SK-N-SH (cell line): Measurements from ENCODE around the gene TEKTIP1. TPM values are rescaled to one million over a fixed set of nuclear protein-coding genes. Genes with fewer than 3 reads are reported as not detected.

Source experiments
- CTCF ChIA-PET: fragments of 300-600, 350-600 bp; formaldehyde crosslinking; extraction: SDS; loops from one replicate; lab custom pipeline; 2021; lab: Yijun Ruan, JAX
- POLR2A ChIA-PET: fragments of 350-600 bp; sonication (Branson Sonifier 250); formaldehyde crosslinking; extraction: SDS; loops from one replicate; lab custom pipeline; 2020; ENCODE audit warnings: antibody characterized with exemption, inconsistent platforms; lab: Yijun Ruan, JAX
- DNase-seq: peaks from one replicate; pipeline ENCODE4 v3.0.0; 2012
- H2AFZ ChIP-seq: fragments of 200-600 bp; sonication (generic); 2 replicates; pipeline ENCODE4 v1.8.1; 2016; ENCODE audit warnings: antibody characterized with exemption, mild to moderate bottlenecking, low read depth
- H3F3A ChIP-seq: fragments of 200-600 bp; sonication (generic); replicated peaks from 2 replicates; pipeline ENCODE3; 2016; ENCODE audit warnings: antibody characterized with exemption, mild to moderate bottlenecking; ENCODE audit not compliant: insufficient read depth
- H3K27ac ChIP-seq, 2 experiments: fragments of 200-500 bp in 1 of 2; fragments of 200-600 bp in 1 of 2; sonication (Bioruptor generic) in 1 of 2; sonication (generic), shearing (Covaris generic) in 1 of 2; 2 replicates each; pipeline versions ENCODE4 v1.5.1 to v1.6.1; 2014 to 2016; ENCODE audit warnings: low read depth in 2 of 2, inconsistent platforms in 1 of 2, low read length in 1 of 2, mild to moderate bottlenecking in 1 of 2, mixed read lengths in 1 of 2
- H3K27me3 ChIP-seq: fragments of 200-600 bp; sonication (generic), shearing (Covaris generic); 2 replicates; pipeline ENCODE4 v1.6.1; 2016; ENCODE audit warnings: mixed run types; ENCODE audit not compliant: insufficient read depth
- H3K36me3 ChIP-seq, 2 experiments: fragments of 200-500 bp in 1 of 2; fragments of 200-600 bp in 1 of 2; sonication (Bioruptor generic) in 1 of 2; sonication (generic) in 1 of 2; replicated peaks in 1 of 2; 2 replicates each; pipeline versions ENCODE3 to v1.5.1; 2014 to 2016; ENCODE audit warnings: low read length in 1 of 2, mild to moderate bottlenecking in 1 of 2; ENCODE audit not compliant: insufficient read depth in 2 of 2, control insufficient read depth in 1 of 2
- H3K4me1 ChIP-seq, 2 experiments: fragments of 200-500 bp in 1 of 2; fragments of 200-600 bp in 1 of 2; sonication (Bioruptor generic) in 1 of 2; sonication (generic), shearing (Covaris generic) in 1 of 2; 2 replicates each; pipeline versions ENCODE4 v1.5.1 to v1.6.1; 2014 to 2016; ENCODE audit warnings: low read depth in 1 of 2, low read length in 1 of 2, mixed run types in 1 of 2; ENCODE audit not compliant: insufficient read depth in 2 of 2, control insufficient read depth in 1 of 2
- H3K4me2 ChIP-seq: fragments of 200-600 bp; sonication (generic), shearing (Covaris generic); 2 replicates; pipeline ENCODE4 v1.6.1; 2017; ENCODE audit warnings: mixed run types
- H3K4me3 ChIP-seq, 2 experiments: fragments of 200-500 bp in 1 of 2; fragments of 200-600 bp in 1 of 2; sonication (Bioruptor generic) in 1 of 2; sonication (generic), shearing (Covaris generic) in 1 of 2; 2 replicates each; pipeline versions ENCODE4 v1.5.1 to v1.8.1; 2014 to 2016; ENCODE audit warnings: low read depth in 2 of 2, inconsistent platforms in 1 of 2, low read length in 1 of 2, mild to moderate bottlenecking in 1 of 2, mixed read lengths in 1 of 2, moderate library complexity in 1 of 2
- H3K79me2 ChIP-seq: fragments of 200-600 bp; sonication (generic); 2 replicates; pipeline ENCODE4 v1.8.1; 2017; ENCODE audit warnings: mild to moderate bottlenecking; ENCODE audit not compliant: insufficient read depth
- H3K9ac ChIP-seq: fragments of 200-600 bp; sonication (generic); 2 replicates; pipeline ENCODE4 v1.6.1; 2017; ENCODE audit warnings: mixed run types
- H3K9me2 ChIP-seq: fragments of 200-600 bp; sonication (generic); 2 replicates; pipeline ENCODE4 v1.6.1; 2017; ENCODE audit warnings: mixed run types
- H3K9me3 ChIP-seq: fragments of 200-600 bp; sonication (generic); 2 replicates; pipeline ENCODE4 v1.6.1; 2017; ENCODE audit warnings: mixed run types, mild to moderate bottlenecking, moderate library complexity
- H4K20me1 ChIP-seq: fragments of 200-600 bp; sonication (generic); 2 replicates; pipeline ENCODE4 v1.6.1; 2017; ENCODE audit warnings: mild to moderate bottlenecking, mixed run types; ENCODE audit not compliant: insufficient read depth
- CTCF ChIP-seq: fragments of 200-600 bp; sonication (generic); IDR thresholded peaks from 2 replicates; pipeline ENCODE4 v1.6.1; 2017; ENCODE audit warnings: antibody characterized with exemption, mild to moderate bottlenecking, moderate library complexity
- ELF1 ChIP-seq: IDR thresholded peaks from 2 replicates; pipeline ENCODE4 v1.4.0; 2012
- GATA2 ChIP-seq: sonication (generic); formaldehyde crosslinking; IDR thresholded peaks from 2 replicates; pipeline ENCODE4 v1.5.0; 2020; ENCODE audit warnings: mild to moderate bottlenecking, missing genetic modification reagents
- MAX ChIP-seq: IDR thresholded peaks from 2 replicates; pipeline ENCODE4 v1.4.0; 2012; ENCODE audit warnings: low read depth
- RAD21 ChIP-seq: IDR thresholded peaks from 2 replicates; pipeline ENCODE4 v1.6.1; 2012; ENCODE audit warnings: mild to moderate bottlenecking, low read length
- RCOR1 ChIP-seq: fragments of 150-350 bp; IDR thresholded peaks from 2 replicates; pipeline ENCODE4 v1.6.1; 2017; ENCODE audit warnings: antibody characterized with exemption, low read length
- SMC3 ChIP-seq: IDR thresholded peaks from 2 replicates; pipeline ENCODE4 v1.6.1; 2012; ENCODE audit warnings: low read depth, low read length, improper control_type of control experiment
- TCF12 ChIP-seq: IDR thresholded peaks from 2 replicates; pipeline ENCODE4 v1.4.0; 2012
- USF2 ChIP-seq: fragments of 150-350 bp; IDR thresholded peaks from 2 replicates; pipeline ENCODE4 v1.6.1; 2017; ENCODE audit warnings: antibody characterized with exemption, low read length, low read depth, borderline replicate concordance
- WGBS: methylation state at CpG from one replicate; pipeline ENCODE4 v1.1.6; 2017; ENCODE audit warnings: low lambda C conversion rate; 5-methylcytosine and 5-hydroxymethylcytosine counted together
- polyA plus RNA-seq, 3 experiments: library from polyadenylated mRNA; depleted of rRNA; stranded (reverse); fragments of >200 nt; gene quantifications; 2 replicates each; pipeline ENCODE4 v1.2.3, GENCODE V29; 2012

TEKTIP1 gene
- polyA plus RNA-seq, 1 of the 3 experiments (the other 2 are of a cell fraction): 0.12 TPM

- Histone ChIP-seq H3K27ac (no peak overlapping the region), H3K79me2 (no peaks in the 10 kb centered on the region), H3K4me1 (no peaks in the 10 kb centered on the region; a peak in 1 of 4 replicates), H3K9me3 (no peaks in the 10 kb centered on the region), H3F3A (peaks cover 9% of the 10 kb centered on the region), H3K27me3 (no peaks in the 10 kb centered on the region), H3K9ac (no peak overlapping the region), H3K9me2 (no peaks in the 10 kb centered on the region), H3K4me3 (no peak overlapping the region), H3K36me3 (peaks cover 0 to 49% of the 10 kb centered on the region in 2 experiments), H3K4me2 (no peak overlapping the region), H2AFZ (no peak overlapping the region), H4K20me1 (peaks cover 9% of the 10 kb centered on the region)
- DNase-seq: no peak
- no peak for TF ChIP-seq RCOR1
- TF ChIP-seq USF2: no peak
- no peak for TF ChIP-seq MAX
- TF ChIP-seq TCF12: no peak
- no peak for TF ChIP-seq ELF1
- no peak for TF ChIP-seq RAD21
- no peak for TF ChIP-seq SMC3
- no peak for TF ChIP-seq GATA2 (CRISPR knock-in tag)
- POLR2A ChIA-PET: no interaction called here
- 93% methylated on average over 10 of the region's 12 CpGs for WGBS
- CTCF ChIA-PET: interaction anchor here (0.9 to 1.2 kb wide), 2 partner anchors 11 kb away, joined by 4 to 6 read pairs; no protein-coding TSS in a partner anchor
These were observed 5.3 kb upstream of the TEKTIP1 start for GRCh38 chr19:3533563-3534216.

- CTCF ChIA-PET: interaction anchor here (0.9 kb wide), 1 partner anchor 11 kb away, joined by 4 read pairs; no protein-coding TSS in a partner anchor
- Histone ChIP-seq H3K9me3 (no peaks in the 10 kb centered on the region), H3F3A (peaks cover 9% of the 10 kb centered on the region), H3K36me3 (peaks cover 0 to 49% of the 10 kb centered on the region in 2 experiments), H3K4me3 (no peak overlapping the region), H3K4me1 (no peaks in the 10 kb centered on the region; a peak in 1 of 4 replicates), H3K27me3 (no peaks in the 10 kb centered on the region), H4K20me1 (peaks cover 9% of the 10 kb centered on the region), H2AFZ (no peak overlapping the region), H3K27ac (no peak overlapping the region), H3K9ac (no peak overlapping the region), H3K4me2 (no peak overlapping the region), H3K9me2 (no peaks in the 10 kb centered on the region), H3K79me2 (no peaks in the 10 kb centered on the region)
- no peak for DNase-seq
- POLR2A ChIA-PET: no interaction called here
- no peak for TF ChIP-seq CTCF
- WGBS: 94% methylated on average over 12 of the region's 38 CpGs
These were observed 4.4 kb upstream of the TEKTIP1 start for GRCh38 chr19:3534375-3535234.
